Mucosa of rectum (tissue), 2 donors: ENCODE results near the gene ANO2.

Source experiments
- H3K27ac ChIP-seq, 2 donors: one replicate each; pipeline ENCODE4 v1.7.0; 2013; ENCODE audit warnings: inconsistent platforms in 2 of 2, low read depth in 2 of 2, low read length in 2 of 2
- H3K27me3 ChIP-seq, 2 donors: one replicate each; pipeline ENCODE4 v1.7.0; 2013; ENCODE audit warnings: low read length in 2 of 2; ENCODE audit not compliant: control insufficient read depth in 2 of 2, insufficient read depth in 2 of 2
- H3K36me3 ChIP-seq, 2 donors: one replicate each; pipeline ENCODE4 v1.7.0; 2013; ENCODE audit warnings: low read length in 2 of 2; ENCODE audit not compliant: control insufficient read depth in 2 of 2, insufficient read depth in 2 of 2
- H3K4me1 ChIP-seq, 2 donors: one replicate each; pipeline ENCODE4 v1.7.0; 2013; ENCODE audit warnings: low read length in 2 of 2, mild to moderate bottlenecking in 1 of 2; ENCODE audit not compliant: control insufficient read depth in 2 of 2, insufficient read depth in 2 of 2
- H3K4me3 ChIP-seq, 2 donors: one replicate each; pipeline ENCODE4 v1.7.0; 2013; ENCODE audit warnings: low read length in 2 of 2
- H3K9ac ChIP-seq, 2 donors: one replicate each; pipeline ENCODE4 v1.7.0; 2013; ENCODE audit warnings: low read length in 2 of 2, low read depth in 1 of 2, mild to moderate bottlenecking in 1 of 2
- H3K9me3 ChIP-seq, 2 donors: one replicate each; pipeline ENCODE4 v1.7.0; 2013; ENCODE audit warnings: low read length in 2 of 2; ENCODE audit not compliant: control insufficient read depth in 2 of 2
- donor health status: healthy.
- donor health status: Normal muscosa, but diverticular disease.

Gene ANO2

GRCh38 chr12:5705791-5706190 is 239.3 kb downstream of the ANO2 start:
- no peak overlapping the region for H3K9ac ChIP-seq
- no peak overlapping the region for H3K4me3 ChIP-seq
- no peaks in the 10 kb centered on the region for H3K9me3 ChIP-seq
- H3K36me3 ChIP-seq, result no peaks in the 10 kb centered on the region
- no peak overlapping the region for H3K27ac ChIP-seq
- H3K27me3 ChIP-seq, result no peaks in the 10 kb centered on the region
- peaks cover 4 to 13% of the 10 kb centered on the region in 2 donors for H3K4me1 ChIP-seq

- no peaks in the 10 kb centered on the region for H3K36me3 ChIP-seq
- no peak overlapping the region for H3K27ac ChIP-seq
- H3K27me3 ChIP-seq, result no peaks in the 10 kb centered on the region
- no peak overlapping the region for H3K4me3 ChIP-seq
- H3K4me1 ChIP-seq, result no peaks in the 10 kb centered on the region
- H3K9ac ChIP-seq, result no peak overlapping the region
- H3K9me3 ChIP-seq, result no peaks in the 10 kb centered on the region
These were observed 250.2 kb downstream of the ANO2 start for GRCh38 chr12:5694759-5695409.

- H3K27ac ChIP-seq, result no peak overlapping the region
- no peaks in the 10 kb centered on the region for H3K36me3 ChIP-seq
- H3K9me3 ChIP-seq, result no peaks in the 10 kb centered on the region
- H3K4me3 ChIP-seq, result no peak overlapping the region
- H3K4me1 ChIP-seq, result no peaks in the 10 kb centered on the region
- H3K9ac ChIP-seq, result no peak overlapping the region
- no peaks in the 10 kb centered on the region for H3K27me3 ChIP-seq
These were observed 252.2 kb downstream of the ANO2 start for GRCh38 chr12:5692850-5693249.

GRCh38 chr12:5691943-5692342 is 253.1 kb downstream of the ANO2 start:
- Histone ChIP-seq H3K9me3 (no peaks in the 10 kb centered on the region), H3K4me1 (no peaks in the 10 kb centered on the region), H3K9ac (no peak overlapping the region), H3K27ac (no peak overlapping the region), H3K36me3 (no peaks in the 10 kb centered on the region), H3K27me3 (no peaks in the 10 kb centered on the region), H3K4me3 (no peak overlapping the region)

- Histone ChIP-seq H3K36me3 (no peaks in the 10 kb centered on the region), H3K4me1 (no peaks in the 10 kb centered on the region), H3K27ac (no peak overlapping the region), H3K27me3 (no peaks in the 10 kb centered on the region), H3K9ac (no peak overlapping the region), H3K9me3 (no peaks in the 10 kb centered on the region), H3K4me3 (no peak overlapping the region)
These were observed 254.8 kb downstream of the ANO2 start for GRCh38 chr12:5690240-5690639.

GRCh38 chr12:5689773-5690172 is 255.3 kb downstream of the ANO2 start:
- Histone ChIP-seq H3K36me3 (no peaks in the 10 kb centered on the region), H3K9me3 (no peaks in the 10 kb centered on the region), H3K9ac (no peak overlapping the region), H3K27me3 (no peaks in the 10 kb centered on the region), H3K27ac (no peak overlapping the region), H3K4me1 (no peaks in the 10 kb centered on the region), H3K4me3 (no peak overlapping the region)

GRCh38 chr12:5688226-5688625 is 256.8 kb downstream of the ANO2 start:
- Histone ChIP-seq H3K4me3 (no peak overlapping the region), H3K9ac (no peak overlapping the region), H3K27ac (no peak overlapping the region), H3K27me3 (no peaks in the 10 kb centered on the region), H3K36me3 (no peaks in the 10 kb centered on the region), H3K4me1 (no peaks in the 10 kb centered on the region), H3K9me3 (no peaks in the 10 kb centered on the region)

GRCh38 chr12:5685935-5686334 is 259.1 kb downstream of the ANO2 start:
- Histone ChIP-seq H3K4me3 (no peak overlapping the region), H3K9ac (no peak overlapping the region), H3K36me3 (no peaks in the 10 kb centered on the region), H3K9me3 (no peaks in the 10 kb centered on the region), H3K4me1 (no peaks in the 10 kb centered on the region), H3K27me3 (no peaks in the 10 kb centered on the region), H3K27ac (no peak overlapping the region)

- H3K27ac ChIP-seq, result no peak overlapping the region
- no peaks in the 10 kb centered on the region for H3K4me1 ChIP-seq
- H3K9ac ChIP-seq, result no peak overlapping the region
- no peaks in the 10 kb centered on the region for H3K9me3 ChIP-seq
- no peaks in the 10 kb centered on the region for H3K27me3 ChIP-seq
- no peaks in the 10 kb centered on the region for H3K36me3 ChIP-seq
- no peak overlapping the region for H3K4me3 ChIP-seq
These were observed 260.1 kb downstream of the ANO2 start for GRCh38 chr12:5684989-5685388.

- Histone ChIP-seq H3K27me3 (no peaks in the 10 kb centered on the region), H3K4me1 (no peaks in the 10 kb centered on the region), H3K9me3 (no peaks in the 10 kb centered on the region), H3K27ac (no peak overlapping the region), H3K4me3 (no peak overlapping the region), H3K36me3 (no peaks in the 10 kb centered on the region), H3K9ac (no peak overlapping the region)
These were observed 262.5 kb downstream of the ANO2 start for GRCh38 chr12:5682581-5682980.

GRCh38 chr12:5678176-5678575 is 266.9 kb downstream of the ANO2 start:
- no peak overlapping the region for H3K27ac ChIP-seq
- no peaks in the 10 kb centered on the region for H3K9me3 ChIP-seq
- no peaks in the 10 kb centered on the region for H3K36me3 ChIP-seq
- no peaks in the 10 kb centered on the region for H3K4me1 ChIP-seq
- no peak overlapping the region for H3K9ac ChIP-seq
- H3K4me3 ChIP-seq, result no peak overlapping the region
- no peaks in the 10 kb centered on the region for H3K27me3 ChIP-seq
